ENCODE measurements around the gene INTS11. TPM values are rescaled to one million over a fixed set of nuclear protein-coding genes. Genes with fewer than 3 reads are reported as not detected.

The INTS11 gene
- total and polyA plus RNA-seq, 9 of the 15 experiments (the other 6 are each of a cell fraction or from before 2014, with no cell fraction given), result 3.6 to 183 (median 110) TPM

DNA sequence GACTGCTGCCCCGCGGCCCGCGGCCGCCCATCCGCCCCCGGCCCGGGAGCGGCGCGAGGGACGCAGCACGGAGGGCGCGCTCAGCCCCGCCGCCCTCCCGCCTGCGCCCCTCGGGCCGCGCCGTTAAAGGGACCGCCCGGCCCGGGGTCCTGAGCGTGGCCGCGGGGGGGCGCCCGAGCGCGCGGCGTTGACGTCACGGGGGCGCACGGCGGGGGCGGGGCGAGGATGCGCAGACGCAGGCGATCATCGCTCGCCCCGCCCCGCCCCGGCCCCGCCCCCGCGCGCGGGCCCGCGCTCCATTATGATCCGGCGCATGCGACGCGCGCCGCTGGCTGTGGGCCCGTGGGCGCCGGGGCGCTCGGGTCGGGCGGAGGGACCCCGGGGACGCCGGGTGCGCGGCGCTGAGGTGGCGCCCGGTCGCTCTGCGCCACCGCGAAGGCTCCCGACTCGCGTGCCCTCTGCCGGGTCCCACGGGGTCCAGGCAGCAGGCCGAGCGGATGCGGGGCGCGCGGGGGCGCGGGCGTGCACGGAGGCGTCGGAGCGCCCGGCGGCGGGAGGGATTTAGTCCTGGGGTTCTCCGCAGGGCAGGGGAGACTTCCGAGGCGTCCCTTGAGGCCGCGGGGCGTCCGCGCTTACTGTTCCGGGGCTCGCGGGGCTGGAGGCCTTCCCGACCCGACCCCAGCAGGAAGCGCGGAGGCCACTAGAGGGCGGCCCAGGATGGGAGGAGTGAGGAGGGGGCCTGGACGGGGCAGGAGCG lies 25.0 kb upstream of the INTS11 start, which contains the start of gene DVL1 (continued):
- TF ChIP-seq, protein P1, sequence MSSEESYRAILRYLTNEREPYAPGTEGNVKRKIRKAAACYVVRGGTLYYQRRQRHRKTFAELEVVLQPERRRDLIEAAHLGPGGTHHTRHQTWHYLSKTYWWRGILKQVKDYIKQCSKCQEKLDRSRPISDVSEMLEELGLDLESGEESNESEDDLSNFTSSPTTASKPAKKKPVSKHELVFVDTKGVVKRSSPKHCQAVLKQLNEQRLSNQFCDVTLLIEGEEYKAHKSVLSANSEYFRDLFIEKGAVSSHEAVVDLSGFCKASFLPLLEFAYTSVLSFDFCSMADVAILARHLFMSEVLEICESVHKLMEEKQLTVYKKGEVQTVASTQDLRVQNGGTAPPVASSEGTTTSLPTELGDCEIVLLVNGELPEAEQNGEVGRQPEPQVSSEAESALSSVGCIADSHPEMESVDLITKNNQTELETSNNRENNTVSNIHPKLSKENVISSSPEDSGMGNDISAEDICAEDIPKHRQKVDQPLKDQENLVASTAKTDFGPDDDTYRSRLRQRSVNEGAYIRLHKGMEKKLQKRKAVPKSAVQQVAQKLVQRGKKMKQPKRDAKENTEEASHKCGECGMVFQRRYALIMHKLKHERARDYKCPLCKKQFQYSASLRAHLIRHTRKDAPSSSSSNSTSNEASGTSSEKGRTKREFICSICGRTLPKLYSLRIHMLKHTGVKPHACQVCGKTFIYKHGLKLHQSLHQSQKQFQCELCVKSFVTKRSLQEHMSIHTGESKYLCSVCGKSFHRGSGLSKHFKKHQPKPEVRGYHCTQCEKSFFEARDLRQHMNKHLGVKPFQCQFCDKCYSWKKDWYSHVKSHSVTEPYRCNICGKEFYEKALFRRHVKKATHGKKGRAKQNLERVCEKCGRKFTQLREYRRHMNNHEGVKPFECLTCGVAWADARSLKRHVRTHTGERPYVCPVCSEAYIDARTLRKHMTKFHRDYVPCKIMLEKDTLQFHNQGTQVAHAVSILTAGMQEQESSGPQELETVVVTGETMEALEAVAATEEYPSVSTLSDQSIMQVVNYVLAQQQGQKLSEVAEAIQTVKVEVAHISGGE (CRISPR knock-in tag; IDR thresholded peaks at IDR 0.05), result peak in 2 of 3 experiments; percentile 47 to 85; a peak in 3 of 6 replicates
- TF ChIP-seq U2AF2 (optimal IDR thresholded peaks at IDR 0.05; ENCODE audit: low read depth, low read length) (no peak), KDM2B (CRISPR knock-in tag; IDR thresholded peaks at IDR 0.05) (no peak; the same call in 1 of the 2 replicates), HNRNPUL1 (IDR thresholded peaks at IDR 0.05; ENCODE audit: low read length) (no peak), EGR1 (conservative IDR thresholded peaks at IDR 0.05) (peak; percentile 71), SMAD1 (IDR thresholded peaks at IDR 0.05; ENCODE audit: low read depth, low read length, partially characterized antibody) (no peak), E2F1 (CRISPR knock-in tag; IDR thresholded peaks at IDR 0.05) (peak; percentile 40; the same call in 1 of the 2 replicates), LCOR (CRISPR knock-in tag; IDR thresholded peaks at IDR 0.05) (no peak), POLR2AphosphoS5 (IDR thresholded peaks at IDR 0.05; ENCODE audit: control insufficient read depth, insufficient read depth, low read depth, low read length) (peak; percentile 59; the same call in 1 of the 2 replicates), GABPB2 (CRISPR knock-in tag; conservative IDR thresholded peaks at IDR 0.05) (no peak), KLF1 (tag; IDR thresholded peaks at IDR 0.05) (no peak), BCL6 (CRISPR knock-in tag; IDR thresholded peaks at IDR 0.05) (no peak), HMBOX1 (IDR thresholded peaks at IDR 0.05) (no peak), HDAC2 (IDR thresholded peaks at IDR 0.05) (no peak), NCOA1 (IDR thresholded peaks at IDR 0.05; ENCODE audit: low read depth) (no peak)
- TF ChIP-seq, protein P2, sequence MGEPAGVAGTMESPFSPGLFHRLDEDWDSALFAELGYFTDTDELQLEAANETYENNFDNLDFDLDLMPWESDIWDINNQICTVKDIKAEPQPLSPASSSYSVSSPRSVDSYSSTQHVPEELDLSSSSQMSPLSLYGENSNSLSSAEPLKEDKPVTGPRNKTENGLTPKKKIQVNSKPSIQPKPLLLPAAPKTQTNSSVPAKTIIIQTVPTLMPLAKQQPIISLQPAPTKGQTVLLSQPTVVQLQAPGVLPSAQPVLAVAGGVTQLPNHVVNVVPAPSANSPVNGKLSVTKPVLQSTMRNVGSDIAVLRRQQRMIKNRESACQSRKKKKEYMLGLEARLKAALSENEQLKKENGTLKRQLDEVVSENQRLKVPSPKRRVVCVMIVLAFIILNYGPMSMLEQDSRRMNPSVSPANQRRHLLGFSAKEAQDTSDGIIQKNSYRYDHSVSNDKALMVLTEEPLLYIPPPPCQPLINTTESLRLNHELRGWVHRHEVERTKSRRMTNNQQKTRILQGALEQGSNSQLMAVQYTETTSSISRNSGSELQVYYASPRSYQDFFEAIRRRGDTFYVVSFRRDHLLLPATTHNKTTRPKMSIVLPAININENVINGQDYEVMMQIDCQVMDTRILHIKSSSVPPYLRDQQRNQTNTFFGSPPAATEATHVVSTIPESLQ (CRISPR knock-in tag; IDR thresholded peaks at IDR 0.05), result no peak
- TF ChIP-seq, protein P3, sequence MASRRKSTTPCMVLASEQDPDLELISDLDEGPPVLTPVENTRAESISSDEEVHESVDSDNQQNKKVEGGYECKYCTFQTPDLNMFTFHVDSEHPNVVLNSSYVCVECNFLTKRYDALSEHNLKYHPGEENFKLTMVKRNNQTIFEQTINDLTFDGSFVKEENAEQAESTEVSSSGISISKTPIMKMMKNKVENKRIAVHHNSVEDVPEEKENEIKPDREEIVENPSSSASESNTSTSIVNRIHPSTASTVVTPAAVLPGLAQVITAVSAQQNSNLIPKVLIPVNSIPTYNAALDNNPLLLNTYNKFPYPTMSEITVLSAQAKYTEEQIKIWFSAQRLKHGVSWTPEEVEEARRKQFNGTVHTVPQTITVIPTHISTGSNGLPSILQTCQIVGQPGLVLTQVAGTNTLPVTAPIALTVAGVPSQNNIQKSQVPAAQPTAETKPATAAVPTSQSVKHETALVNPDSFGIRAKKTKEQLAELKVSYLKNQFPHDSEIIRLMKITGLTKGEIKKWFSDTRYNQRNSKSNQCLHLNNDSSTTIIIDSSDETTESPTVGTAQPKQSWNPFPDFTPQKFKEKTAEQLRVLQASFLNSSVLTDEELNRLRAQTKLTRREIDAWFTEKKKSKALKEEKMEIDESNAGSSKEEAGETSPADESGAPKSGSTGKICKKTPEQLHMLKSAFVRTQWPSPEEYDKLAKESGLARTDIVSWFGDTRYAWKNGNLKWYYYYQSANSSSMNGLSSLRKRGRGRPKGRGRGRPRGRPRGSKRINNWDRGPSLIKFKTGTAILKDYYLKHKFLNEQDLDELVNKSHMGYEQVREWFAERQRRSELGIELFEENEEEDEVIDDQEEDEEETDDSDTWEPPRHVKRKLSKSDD (conservative IDR thresholded peaks at IDR 0.05; ENCODE audit: low read length), result no peak

All from K562 (cell line).